Endodermal cell (in vitro differentiated cells): Measurements from ENCODE around the gene CFAP46. TPM values are rescaled to one million over a fixed set of nuclear protein-coding genes. Genes with fewer than 3 reads are reported as not detected.

Source experiments
- DNase-seq: peaks from one replicate; pipeline ENCODE4 v3.0.0-alpha.2; 2017
- H3K27ac ChIP-seq: 2 replicates; pipeline ENCODE4 v1.5.1; 2013; ENCODE audit warnings: mild to moderate bottlenecking, low read depth, low read length, moderate library complexity
- H3K27me3 ChIP-seq: 2 replicates; pipeline ENCODE4 v1.6.1; 2013; ENCODE audit warnings: mild to moderate bottlenecking, low read length, moderate library complexity; ENCODE audit not compliant: insufficient read depth, control insufficient read depth, poor library complexity, severe bottlenecking
- H3K36me3 ChIP-seq: 2 replicates; pipeline ENCODE4 v1.7.0; 2013; ENCODE audit warnings: mild to moderate bottlenecking, low read length, moderate library complexity; ENCODE audit not compliant: control insufficient read depth, insufficient read depth
- H3K4me1 ChIP-seq: one replicate; pipeline ENCODE4 v1.7.0; 2013; ENCODE audit warnings: low read length; ENCODE audit not compliant: control insufficient read depth, insufficient read depth
- H3K4me3 ChIP-seq: 2 replicates; pipeline ENCODE4 v1.5.1; 2013; ENCODE audit warnings: mild to moderate bottlenecking, low read length, moderate library complexity
- H3K9ac ChIP-seq: 2 replicates; pipeline ENCODE4 v1.6.1; 2013; ENCODE audit warnings: mild to moderate bottlenecking, low read length, moderate library complexity; ENCODE audit not compliant: poor library complexity, severe bottlenecking; ENCODE audit errors: extremely low read depth
- H3K9me3 ChIP-seq: 2 replicates; pipeline ENCODE4 v1.6.1; 2013; ENCODE audit warnings: mild to moderate bottlenecking, low read length, moderate library complexity; ENCODE audit not compliant: control insufficient read depth
- H3K27ac Mint-ChIP-seq: 2 replicates; pipeline ENCODE4 v1.8.0; 2020; ENCODE audit warnings: mixed read lengths
- H3K27me3 Mint-ChIP-seq: 2 replicates; pipeline ENCODE4 v1.8.0; 2021; ENCODE audit warnings: mild to moderate bottlenecking, mixed read lengths; ENCODE audit not compliant: insufficient read depth
- H3K36me3 Mint-ChIP-seq: 2 replicates; pipeline ENCODE4 v1.8.0; 2020; ENCODE audit warnings: low read depth, mixed read lengths
- H3K4me1 Mint-ChIP-seq: 2 replicates; pipeline ENCODE4 v1.8.0; 2020; ENCODE audit warnings: mixed read lengths
- H3K4me3 Mint-ChIP-seq: 2 replicates; pipeline ENCODE4 v1.8.0; 2020; ENCODE audit warnings: mild to moderate bottlenecking, moderate library complexity, mixed read lengths
- H3K9me3 Mint-ChIP-seq: 2 replicates; pipeline ENCODE4 v1.8.0; 2020; ENCODE audit warnings: mild to moderate bottlenecking, mixed read lengths
- WGBS, 2 experiments: methylation state at CpG; one replicate each; pipeline versions ENCODE4 v1.1.5 to v1.1.7; 2013; ENCODE audit warnings: missing lambda C conversion rate in 2 of 2, mixed read lengths in 1 of 2; ENCODE audit not compliant: insufficient coverage in 1 of 2, insufficient read length in 1 of 2; 5-methylcytosine and 5-hydroxymethylcytosine counted together
- total RNA-seq, 2 donors: library from RNA; stranded (reverse); fragmentation: NEBNext Ultra II Directional in 1 of 2; extraction: Animal tissue kit (Norgen Biotek cat#: 25700) in 1 of 2; gene quantifications; 2 replicates in 1 of 2; 3 replicates in 1 of 2; pipeline ENCODE4 v1.2.1, GENCODE V29; 2021
- TF ChIP-seq, protein P1 (sequence below): fragments of 200-600 bp; sonication (generic); conservative IDR thresholded peaks from 2 replicates; pipeline ENCODE4 v1.5.0; 2021; ENCODE audit warnings: antibody characterized with exemption, mild to moderate bottlenecking

Gene CFAP46
- total RNA-seq, 2 donors from 2014 or later: 9.9 to 10.5 TPM

DNA sequence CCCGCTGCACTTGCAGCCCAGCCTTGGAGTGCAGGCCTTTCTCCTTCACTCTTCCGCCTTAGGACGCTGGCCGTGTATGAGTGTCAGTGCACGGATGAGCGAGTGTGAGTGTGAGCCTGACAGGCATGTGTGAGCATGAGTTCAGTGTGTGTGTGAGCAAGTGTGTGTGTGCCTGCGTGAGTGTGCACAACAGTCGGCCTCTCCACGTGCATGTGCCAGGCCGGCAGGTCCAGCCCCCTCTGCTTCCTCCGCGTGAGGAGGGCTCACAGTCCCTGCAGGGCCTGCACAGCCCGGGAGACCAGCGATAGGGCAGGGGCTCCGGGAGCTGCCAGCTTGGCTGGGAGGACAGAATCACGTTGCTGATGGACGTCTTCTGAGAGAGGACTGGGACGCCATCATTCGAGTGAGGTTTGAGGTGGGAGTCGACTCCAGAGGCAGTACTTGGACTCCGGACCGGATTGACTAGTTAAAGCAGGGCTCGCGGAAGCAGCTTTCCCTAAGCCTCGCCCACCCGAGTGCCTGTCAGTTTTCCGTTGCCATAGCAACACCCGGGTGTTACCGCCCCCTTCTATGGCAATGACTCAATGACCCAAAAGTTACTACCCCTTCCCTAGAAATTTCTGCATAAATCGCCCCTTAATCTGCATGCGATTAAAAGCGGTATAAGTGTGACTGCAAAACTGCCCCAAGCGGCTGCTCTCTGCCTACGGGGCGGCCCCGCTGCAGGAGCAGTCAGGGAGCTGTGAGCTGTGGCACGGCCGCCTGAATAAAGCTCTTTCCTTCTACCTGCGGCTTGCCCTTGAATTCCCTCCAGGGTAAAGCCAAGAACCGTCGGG lies 19.6 kb upstream of the CFAP46 start:
- no peak overlapping the region for H3K27ac Mint-ChIP-seq
- Histone ChIP-seq H3K27me3 (no peaks in the 10 kb centered on the region), H3K27ac (no peak overlapping the region), H3K9ac (no peak overlapping the region), H3K4me1 (no peaks in the 10 kb centered on the region), H3K9me3 (no peaks in the 10 kb centered on the region), H3K36me3 (no peaks in the 10 kb centered on the region), H3K4me3 (peak overlapping the region; percentile 57)
- DNase-seq: peak; percentile 95
- WGBS, 2 experiments: 16 to 37% methylated on average over 23 to 41 of the region's 41 CpGs
- peaks cover 9% of the 10 kb centered on the region for H3K27me3 Mint-ChIP-seq
- peaks cover 1% of the 10 kb centered on the region for H3K9me3 Mint-ChIP-seq
- no peaks in the 10 kb centered on the region for H3K36me3 Mint-ChIP-seq
- TF ChIP-seq, protein P1, sequence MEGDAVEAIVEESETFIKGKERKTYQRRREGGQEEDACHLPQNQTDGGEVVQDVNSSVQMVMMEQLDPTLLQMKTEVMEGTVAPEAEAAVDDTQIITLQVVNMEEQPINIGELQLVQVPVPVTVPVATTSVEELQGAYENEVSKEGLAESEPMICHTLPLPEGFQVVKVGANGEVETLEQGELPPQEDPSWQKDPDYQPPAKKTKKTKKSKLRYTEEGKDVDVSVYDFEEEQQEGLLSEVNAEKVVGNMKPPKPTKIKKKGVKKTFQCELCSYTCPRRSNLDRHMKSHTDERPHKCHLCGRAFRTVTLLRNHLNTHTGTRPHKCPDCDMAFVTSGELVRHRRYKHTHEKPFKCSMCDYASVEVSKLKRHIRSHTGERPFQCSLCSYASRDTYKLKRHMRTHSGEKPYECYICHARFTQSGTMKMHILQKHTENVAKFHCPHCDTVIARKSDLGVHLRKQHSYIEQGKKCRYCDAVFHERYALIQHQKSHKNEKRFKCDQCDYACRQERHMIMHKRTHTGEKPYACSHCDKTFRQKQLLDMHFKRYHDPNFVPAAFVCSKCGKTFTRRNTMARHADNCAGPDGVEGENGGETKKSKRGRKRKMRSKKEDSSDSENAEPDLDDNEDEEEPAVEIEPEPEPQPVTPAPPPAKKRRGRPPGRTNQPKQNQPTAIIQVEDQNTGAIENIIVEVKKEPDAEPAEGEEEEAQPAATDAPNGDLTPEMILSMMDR: peak; percentile 28
- peak overlapping the region; percentile 50 for H3K4me3 Mint-ChIP-seq
- no peaks in the 10 kb centered on the region for H3K4me1 Mint-ChIP-seq

DNA sequence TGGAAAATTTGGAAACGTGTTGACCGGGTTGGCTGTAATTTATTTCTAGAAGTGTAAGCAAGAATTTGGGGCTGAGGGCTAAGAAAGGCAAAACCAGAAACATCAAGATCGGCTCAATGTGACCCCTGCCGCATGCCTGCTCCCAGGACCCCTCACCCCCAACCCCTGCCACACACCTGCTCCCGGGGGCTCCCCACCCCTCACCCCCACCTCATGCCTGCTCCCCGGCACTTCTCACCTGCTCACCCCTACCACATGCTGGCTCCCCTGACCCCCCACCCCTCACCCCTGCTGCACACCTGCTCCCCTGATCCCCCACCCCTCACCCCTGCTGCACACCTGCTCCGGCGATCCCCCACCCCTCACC lies 19.0 kb upstream of the CFAP46 start:
- Histone ChIP-seq H3K27ac (no peak overlapping the region), H3K4me3 (no peak overlapping the region), H3K4me1 (no peaks in the 10 kb centered on the region), H3K9ac (no peak overlapping the region), H3K27me3 (no peaks in the 10 kb centered on the region), H3K9me3 (no peaks in the 10 kb centered on the region), H3K36me3 (no peaks in the 10 kb centered on the region)
- Mint-ChIP-seq H3K4me3 (no peak overlapping the region), H3K36me3 (no peaks in the 10 kb centered on the region), H3K9me3 (peaks cover 1% of the 10 kb centered on the region), H3K4me1 (no peaks in the 10 kb centered on the region), H3K27ac (no peak overlapping the region), H3K27me3 (peaks cover 9% of the 10 kb centered on the region)
- DNase-seq: no peak
- 93 to 95% methylated on average over 2 to 6 of the region's 8 CpGs for WGBS, 2 experiments
- TF ChIP-seq, protein P1: no peak

DNA sequence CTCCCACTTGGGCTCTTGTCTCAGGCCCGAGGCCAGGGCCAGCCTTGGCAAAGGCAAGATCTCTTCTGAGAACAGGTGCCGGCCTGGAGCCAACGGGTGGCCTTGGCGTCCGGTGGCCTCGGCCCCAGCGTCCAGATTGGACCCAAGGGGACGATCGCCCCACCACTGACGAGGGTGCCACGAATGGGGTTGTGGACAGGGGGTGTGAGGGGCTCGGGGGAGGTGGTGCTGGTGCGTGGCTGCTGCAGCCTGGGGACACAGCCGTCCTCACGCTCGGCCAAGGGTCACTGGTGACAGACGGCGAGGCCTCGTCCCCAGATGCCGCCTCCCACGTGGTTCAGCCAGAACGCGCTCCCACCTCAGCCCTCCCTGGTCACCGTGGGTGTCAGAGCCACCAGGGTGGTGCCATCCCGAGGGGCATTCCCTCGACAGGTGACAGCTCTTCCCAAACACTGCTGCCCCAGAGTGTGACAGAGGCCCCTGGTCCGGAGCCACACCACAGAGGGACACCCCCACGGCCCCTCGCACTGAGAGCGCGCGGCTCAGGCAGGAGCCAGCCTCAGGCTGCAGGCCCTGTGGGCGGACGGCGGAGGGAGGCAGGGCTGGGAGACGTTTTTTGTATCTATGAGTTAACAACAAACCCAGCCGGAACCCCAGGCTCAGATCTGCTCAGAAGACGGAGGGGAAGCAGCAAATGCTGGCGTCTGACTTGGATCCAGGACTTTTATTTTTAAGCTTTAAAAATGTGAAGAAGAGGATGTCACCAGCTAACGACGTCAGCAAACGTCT lies 18.5 kb upstream of the CFAP46 start:
- Histone ChIP-seq H3K4me1 (no peaks in the 10 kb centered on the region), H3K27ac (no peak overlapping the region), H3K9ac (no peak overlapping the region), H3K27me3 (no peaks in the 10 kb centered on the region), H3K36me3 (no peaks in the 10 kb centered on the region), H3K9me3 (no peaks in the 10 kb centered on the region), H3K4me3 (no peak overlapping the region)
- Mint-ChIP-seq H3K4me1 (no peaks in the 10 kb centered on the region), H3K4me3 (no peak overlapping the region), H3K36me3 (no peaks in the 10 kb centered on the region), H3K9me3 (peaks cover 1% of the 10 kb centered on the region), H3K27me3 (peaks cover 9% of the 10 kb centered on the region), H3K27ac (no peak overlapping the region)
- no peak for DNase-seq
- 92% methylated on average over 21 to 42 of the region's 42 CpGs for WGBS, 2 experiments
- TF ChIP-seq, protein P1: no peak
